ENCODE data around the gene COG6.

COG6 gene

GRCh38 chr13:39663958-39664357 is 8.5 kb downstream of the COG6 start:
- POLR2A ChIA-PET: no interaction called here
- no peak for TF ChIP-seq CTBP1 (IDR thresholded peaks at IDR 0.05; ENCODE audit: borderline replicate concordance)
- TF ChIP-seq FOXA1 (IDR thresholded peaks at IDR 0.05): no peak
- TF ChIP-seq L3MBTL2 (conservative IDR thresholded peaks at IDR 0.05): no peak
- no peak for TF ChIP-seq FOXK2 (IDR thresholded peaks at IDR 0.05)
- TF ChIP-seq ELF4 (IDR thresholded peaks at IDR 0.05): no peak
- no peak for TF ChIP-seq TARDBP (IDR thresholded peaks at IDR 0.05)
- TF ChIP-seq SUZ12 (IDR thresholded peaks at IDR 0.05): no peak
- no peak for TF ChIP-seq PKNOX1 (IDR thresholded peaks at IDR 0.05)
- no peak for TF ChIP-seq NFRKB (IDR thresholded peaks at IDR 0.05)
- TF ChIP-seq BHLHE40 (IDR thresholded peaks at IDR 0.05; ENCODE audit: borderline replicate concordance): no peak
- no peak for TF ChIP-seq ZNF384 (IDR thresholded peaks at IDR 0.05)
- no peak for DNase-seq (ENCODE audit: extremely low spot score)
- CTCF ChIA-PET: no interaction called here

- no peak for DNase-seq (ENCODE audit: extremely low spot score)
- CTCF ChIA-PET: interaction anchor here (0.7 kb wide), 1 partner anchor 1017 kb away, joined by 3 read pairs; no protein-coding TSS in a partner anchor
- TF ChIP-seq SP1 (IDR thresholded peaks at IDR 0.05): no peak
- TF ChIP-seq PKNOX1 (IDR thresholded peaks at IDR 0.05): no peak
- no peak for TF ChIP-seq BHLHE40 (IDR thresholded peaks at IDR 0.05; ENCODE audit: borderline replicate concordance)
- no peak for TF ChIP-seq NFRKB (IDR thresholded peaks at IDR 0.05)
- no peak for TF ChIP-seq ZNF384 (IDR thresholded peaks at IDR 0.05)
- no peak for TF ChIP-seq LEF1 (IDR thresholded peaks at IDR 0.05; ENCODE audit: borderline replicate concordance)
- TF ChIP-seq SUZ12 (IDR thresholded peaks at IDR 0.05): no peak
- no peak for TF ChIP-seq FOXA1 (IDR thresholded peaks at IDR 0.05)
- no peak for TF ChIP-seq HDGF (IDR thresholded peaks at IDR 0.05; ENCODE audit: borderline replicate concordance)
- no peak for TF ChIP-seq TARDBP (IDR thresholded peaks at IDR 0.05)
- no peak for TF ChIP-seq FOXK2 (IDR thresholded peaks at IDR 0.05)
- TF ChIP-seq CTBP1 (IDR thresholded peaks at IDR 0.05; ENCODE audit: borderline replicate concordance): no peak
- no peak for TF ChIP-seq ELF4 (IDR thresholded peaks at IDR 0.05)
- no peak for TF ChIP-seq FOXM1 (IDR thresholded peaks at IDR 0.05; ENCODE audit: borderline replicate concordance)
- no peak for TF ChIP-seq ARNT (IDR thresholded peaks at IDR 0.05)
- TF ChIP-seq L3MBTL2 (conservative IDR thresholded peaks at IDR 0.05): no peak
- POLR2A ChIA-PET: no interaction called here
Observed at GRCh38 chr13:39665763-39666162, 10.3 kb downstream of the COG6 start.

GRCh38 chr13:39670445-39670844 is 15.0 kb downstream of the COG6 start:
- ChIA-PET CTCF (no interaction called here), POLR2A (no interaction called here)
- no peak for DNase-seq (ENCODE audit: extremely low spot score)
- TF ChIP-seq ZNF384 (IDR thresholded peaks at IDR 0.05) (no peak), L3MBTL2 (conservative IDR thresholded peaks at IDR 0.05) (no peak), NFRKB (IDR thresholded peaks at IDR 0.05) (no peak)

GRCh38 chr13:39672378-39673132 is 17.1 kb downstream of the COG6 start:
- no peak for TF ChIP-seq NFRKB (IDR thresholded peaks at IDR 0.05)
- TF ChIP-seq ARNT (IDR thresholded peaks at IDR 0.05): no peak
- TF ChIP-seq HDGF (IDR thresholded peaks at IDR 0.05; ENCODE audit: borderline replicate concordance): no peak
- no peak for TF ChIP-seq CTBP1 (IDR thresholded peaks at IDR 0.05; ENCODE audit: borderline replicate concordance)
- TF ChIP-seq PKNOX1 (IDR thresholded peaks at IDR 0.05): no peak
- TF ChIP-seq ELF4 (IDR thresholded peaks at IDR 0.05): no peak
- TF ChIP-seq FOXA1 (IDR thresholded peaks at IDR 0.05): no peak
- TF ChIP-seq TARDBP (IDR thresholded peaks at IDR 0.05): no peak
- no peak for TF ChIP-seq SUZ12 (IDR thresholded peaks at IDR 0.05)
- TF ChIP-seq L3MBTL2 (conservative IDR thresholded peaks at IDR 0.05): no peak
- TF ChIP-seq LEF1 (IDR thresholded peaks at IDR 0.05; ENCODE audit: borderline replicate concordance): no peak
- no peak for TF ChIP-seq SP1 (IDR thresholded peaks at IDR 0.05)
- DNase-seq (ENCODE audit: extremely low spot score): no peak
- ChIA-PET CTCF (no interaction called here), POLR2A (no interaction called here)

GRCh38 chr13:39675904-39676303 is 20.4 kb downstream of the COG6 start:
- CTCF ChIA-PET: interaction anchor here (0.8 kb wide), 1 partner anchor 9 kb away, joined by 3 read pairs; no protein-coding TSS in a partner anchor
- TF ChIP-seq BHLHE40 (IDR thresholded peaks at IDR 0.05; ENCODE audit: borderline replicate concordance) (no peak), SUZ12 (IDR thresholded peaks at IDR 0.05) (no peak), L3MBTL2 (conservative IDR thresholded peaks at IDR 0.05) (no peak), LEF1 (IDR thresholded peaks at IDR 0.05; ENCODE audit: borderline replicate concordance) (no peak), FOXM1 (IDR thresholded peaks at IDR 0.05; ENCODE audit: borderline replicate concordance) (no peak), ZNF384 (IDR thresholded peaks at IDR 0.05) (no peak), FOXA1 (IDR thresholded peaks at IDR 0.05) (no peak)
- no peak for DNase-seq (ENCODE audit: extremely low spot score)
- POLR2A ChIA-PET: no interaction called here

GRCh38 chr13:39676315-39676876 is 20.9 kb downstream of the COG6 start:
- CTCF ChIA-PET: no interaction called here
- DNase-seq (ENCODE audit: extremely low spot score): no peak
- TF ChIP-seq PKNOX1 (IDR thresholded peaks at IDR 0.05): 0 out of 2 replicates have a peak, but pooled peaks have one; percentile 30
- TF ChIP-seq SP1 (IDR thresholded peaks at IDR 0.05): no peak
- no peak for TF ChIP-seq HDGF (IDR thresholded peaks at IDR 0.05; ENCODE audit: borderline replicate concordance)
- TF ChIP-seq LEF1 (IDR thresholded peaks at IDR 0.05; ENCODE audit: borderline replicate concordance): no peak
- TF ChIP-seq ARNT (IDR thresholded peaks at IDR 0.05): no peak
- TF ChIP-seq BHLHE40 (IDR thresholded peaks at IDR 0.05; ENCODE audit: borderline replicate concordance): no peak
- TF ChIP-seq CTBP1 (IDR thresholded peaks at IDR 0.05; ENCODE audit: borderline replicate concordance): no peak
- POLR2A ChIA-PET: no interaction called here
